Measurements from ENCODE around the gene MYO3B.
"Not testable (repeated sequence)": the region's sequence is repeated elsewhere in the genome, so short reads cannot be mapped to it uniquely, and the experiment has no call there.

- not testable (repeated sequence) for TF ChIP-seq CTCF (tag by site-specific recombination; IDR thresholded peaks at IDR 0.05); ZNF404 (tag by site-specific recombination; IDR thresholded peaks at IDR 0.05); ZNF560 (tag by site-specific recombination; IDR thresholded peaks at IDR 0.05; ENCODE audit: borderline replicate concordance); ZBTB1 (tag by site-specific recombination; IDR thresholded peaks at IDR 0.05); ZNF785 (tag by site-specific recombination; IDR thresholded peaks at IDR 0.05); ZNF354C (tag by site-specific recombination; IDR thresholded peaks at IDR 0.05; ENCODE audit: borderline replicate concordance, low read depth); PRDM6 (tag by site-specific recombination; IDR thresholded peaks at IDR 0.05); ZNF555 (tag by site-specific recombination; conservative IDR thresholded peaks at IDR 0.05); ZNF514 (tag by site-specific recombination; IDR thresholded peaks at IDR 0.05); ZIC2 (tag by site-specific recombination; IDR thresholded peaks at IDR 0.05); ZNF19 (tag by site-specific recombination; IDR thresholded peaks at IDR 0.05; ENCODE audit: low read depth); ZBTB26 (tag by site-specific recombination; optimal IDR thresholded peaks at IDR 0.05)
These were observed 457.1 kb downstream of the MYO3B start for GRCh38 chr2:170635094-170635493.

Measured in HEK293 (cell line).